Peyer's patch (tissue), 4 donors: ENCODE data around the gene HIVEP2.

ENCODE experiments used
- CTCF ChIP-seq, 6 experiments: fragments of 450-650 bp in 4 of 6; fragments of 200-600 bp in 2 of 6; sonication (generic) in 1 of 6; IDR thresholded peaks; one replicate each; pipeline ENCODE4 v1.5.1; 2017 to 2019; ENCODE audit warnings: antibody characterized with exemption in 6 of 6, mild to moderate bottlenecking in 3 of 6, moderate library complexity in 1 of 6
- POLR2A ChIP-seq, 2 donors: fragments of 450-650 bp; IDR thresholded peaks; one replicate each; pipeline ENCODE4 v1.5.1; 2017; ENCODE audit warnings: antibody characterized with exemption in 2 of 2, mild to moderate bottlenecking in 2 of 2, moderate library complexity in 2 of 2

DNA sequence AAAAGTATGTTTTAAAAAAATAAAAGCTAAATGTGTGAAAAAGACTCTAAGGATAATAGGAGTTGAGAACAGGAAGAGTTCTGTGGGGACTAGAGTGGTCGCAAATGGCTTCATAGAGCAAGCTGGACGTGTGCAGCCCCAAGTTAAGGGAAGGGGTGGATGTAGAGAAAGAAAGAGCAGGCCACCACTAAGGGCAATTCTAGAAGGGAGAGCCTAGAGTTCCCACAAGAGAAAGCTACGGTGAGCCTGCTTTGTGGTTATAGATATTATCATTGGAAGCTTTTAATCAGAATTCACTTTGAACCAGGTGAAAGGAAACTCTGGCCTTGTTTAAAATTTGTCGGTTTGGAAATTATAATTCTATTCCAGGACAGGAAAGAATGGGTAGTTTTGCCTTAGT is 101.6 kb downstream of the HIVEP2 start:
- TF ChIP-seq CTCF (IDR thresholded peaks at IDR 0.05) = no peak
- TF ChIP-seq POLR2A (IDR thresholded peaks at IDR 0.05) = no peak
